A549 (cell line): Measurements from ENCODE around the gene C20orf204.

Source experiments
- CTCF ChIP-seq: fragments of >200 bp; sonication (Bioruptor Twin); formaldehyde crosslinking; IDR thresholded peaks from 3 replicates; pipeline ENCODE4 v1.5.1; 2016
- EHF ChIP-seq: fragments of 250-450 bp; sonication (Bioruptor Pico); IDR thresholded peaks from 2 replicates; pipeline ENCODE4 v1.5.0; 2020; ENCODE audit warnings: mild to moderate bottlenecking
- EP300 ChIP-seq, 2 experiments: fragments of >200 bp; sonication (Bioruptor Twin); formaldehyde crosslinking; IDR thresholded peaks; 2 replicates in 1 of 2; 3 replicates in 1 of 2; pipeline ENCODE4 v1.6.1; 2016 to 2017
- JUN ChIP-seq, 2 experiments: fragments of >200 bp; sonication (Bioruptor Twin); formaldehyde crosslinking; IDR thresholded peaks; 2 replicates in 1 of 2; 3 replicates in 1 of 2; pipeline ENCODE4 v1.6.1; 2016 to 2017
- POLR2A ChIP-seq: IDR thresholded peaks from 2 replicates; pipeline ENCODE4 v1.6.1; 2012; ENCODE audit warnings: mild to moderate bottlenecking, low read length
- RNF2 ChIP-seq: fragments of 200-600 bp; sonication (generic); IDR thresholded peaks from 2 replicates; pipeline ENCODE4 v1.6.1; 2016; ENCODE audit warnings: low read depth, mild to moderate bottlenecking, antibody characterized with exemption, moderate library complexity, borderline replicate concordance
- SMC3 ChIP-seq: fragments of >200 bp; sonication (Bioruptor Twin); formaldehyde crosslinking; IDR thresholded peaks from 3 replicates; pipeline ENCODE4 v1.6.1; 2018; ENCODE audit warnings: inconsistent platforms
- SREBF2 ChIP-seq: fragments of 450-650 bp; IDR thresholded peaks from 2 replicates; pipeline ENCODE4 v1.6.1; 2014; ENCODE audit warnings: mild to moderate bottlenecking, moderate library complexity

DNA sequence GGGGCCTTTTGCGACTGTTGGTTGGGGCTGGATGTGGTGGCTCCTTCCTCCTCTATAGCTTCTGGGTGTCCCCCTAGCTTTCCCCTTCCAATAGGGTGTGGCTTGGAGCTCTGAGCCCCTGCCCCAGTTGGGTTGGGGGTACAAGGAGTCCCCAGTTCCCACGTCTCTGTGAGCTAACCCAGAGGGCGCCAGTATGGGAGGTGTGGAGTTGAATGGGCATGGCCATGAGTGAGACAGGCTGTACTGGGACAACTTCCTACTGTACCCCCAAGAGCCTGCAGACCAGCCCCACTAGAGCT is 1.2 kb downstream of the C20orf204 start:
- TF ChIP-seq EP300 (IDR thresholded peaks at IDR 0.05) = no peak
- TF ChIP-seq CTCF = no peak
- no peak for TF ChIP-seq SREBF2
- no peak for TF ChIP-seq SMC3
- TF ChIP-seq POLR2A = no peak
- no peak for TF ChIP-seq EHF (CRISPR knock-in tag)
- TF ChIP-seq RNF2 = no peak
- no peak for TF ChIP-seq JUN (IDR thresholded peaks at IDR 0.05)
